Chondrocyte (in vitro differentiated cells): Measurements from ENCODE around the gene CSNK1A1. TPM values are rescaled to one million over a fixed set of nuclear protein-coding genes. Genes with fewer than 3 reads are reported as not detected.
A peak's percentile ranks its signal among the peaks of the same experiment; 100 is the strongest.
"Not testable (repeated sequence)": the region's sequence is repeated elsewhere in the genome, so short reads cannot be mapped to it uniquely, and the experiment has no call there.

ENCODE experiments used
- DNase-seq: peaks from one replicate; pipeline ENCODE4 v3.0.0; 2021; ENCODE audit warnings: mixed read lengths, low spot score
- H3K27ac Mint-ChIP-seq: one replicate; pipeline ENCODE4 v1.8.0; 2021; ENCODE audit warnings: mild to moderate bottlenecking, moderate library complexity, mixed read lengths; ENCODE audit not compliant: unreplicated experiment
- H3K27me3 Mint-ChIP-seq: 2 replicates; pipeline ENCODE4 v1.8.0; 2021; ENCODE audit warnings: low read depth, mixed read lengths
- H3K36me3 Mint-ChIP-seq: 2 replicates; pipeline ENCODE4 v1.8.0; 2021; ENCODE audit warnings: low read depth, mixed read lengths
- H3K4me1 Mint-ChIP-seq: 2 replicates; pipeline ENCODE4 v1.8.0; 2021; ENCODE audit warnings: low read depth, mild to moderate bottlenecking, mixed read lengths
- H3K4me3 Mint-ChIP-seq: one replicate; pipeline ENCODE4 v1.8.0; 2021; ENCODE audit warnings: mild to moderate bottlenecking, moderate library complexity, mixed read lengths; ENCODE audit not compliant: unreplicated experiment
- H3K9me3 Mint-ChIP-seq: 2 replicates; pipeline ENCODE4 v1.8.0; 2021; ENCODE audit warnings: low read depth, mixed read lengths
- CTCF ChIP-seq: fragments of 200-600 bp; sonication (generic); IDR thresholded peaks from 2 replicates; pipeline ENCODE4 v1.5.0; 2021; ENCODE audit warnings: antibody characterized with exemption, mild to moderate bottlenecking, moderate library complexity
- total RNA-seq: library from RNA; stranded (reverse); gene quantifications from 3 replicates; pipeline ENCODE4 v1.2.1, GENCODE V29; 2021

Gene CSNK1A1
- total RNA-seq, 1 donor from 2014 or later = 214 TPM

DNA sequence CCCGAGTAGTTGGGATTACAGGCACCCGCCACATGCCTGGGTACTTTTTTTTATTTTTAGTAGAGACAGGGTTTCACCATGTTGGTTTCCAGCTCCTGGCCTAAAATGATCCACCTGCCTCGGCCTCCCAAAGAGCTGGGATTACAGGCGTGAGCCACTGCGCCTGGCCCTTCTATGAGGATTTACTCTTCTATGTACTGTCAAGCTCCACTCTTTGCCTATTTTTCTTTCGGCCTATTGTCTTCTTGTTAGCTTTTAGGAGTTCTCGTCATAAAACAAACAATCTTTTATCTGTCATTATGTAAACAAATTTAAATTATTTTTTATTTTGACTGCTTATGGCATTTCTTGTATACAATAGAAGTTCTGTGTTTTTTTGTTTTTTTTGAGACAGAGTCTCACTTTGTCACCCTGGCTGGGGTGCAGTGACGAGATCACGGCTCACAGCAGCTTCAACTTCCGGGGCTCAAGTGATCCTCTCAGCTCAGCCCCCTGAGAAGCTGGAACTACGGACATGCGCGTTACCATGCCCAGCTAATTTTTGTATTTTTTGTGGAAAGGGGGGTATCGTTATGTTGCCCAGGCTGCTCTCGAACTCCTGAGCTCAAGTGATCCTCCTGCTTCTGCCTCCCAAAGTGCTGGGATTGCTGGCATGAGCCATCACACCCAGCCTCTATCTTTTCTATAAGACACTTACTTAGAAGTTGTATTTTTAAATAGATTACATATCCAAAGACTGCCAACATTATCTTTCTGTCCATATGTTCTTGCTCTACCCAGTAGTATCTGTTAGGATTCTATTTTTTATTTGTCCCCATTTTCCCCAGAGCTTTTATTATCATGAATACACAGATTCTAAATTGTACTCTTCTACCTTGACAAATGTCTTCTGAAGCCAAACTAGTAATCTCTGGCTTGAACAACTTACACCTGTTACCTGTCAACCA lies 29.2 kb downstream of the CSNK1A1 start:
- H3K27ac Mint-ChIP-seq = peak overlapping the region; percentile 54
- H3K9me3 Mint-ChIP-seq = no peaks in the 10 kb centered on the region
- no peaks in the 10 kb centered on the region for H3K27me3 Mint-ChIP-seq
- no peak for DNase-seq
- no peak for TF ChIP-seq CTCF
- no peak overlapping the region for H3K4me3 Mint-ChIP-seq
- peaks cover 62% of the 10 kb centered on the region for H3K4me1 Mint-ChIP-seq
- peaks cover 16% of the 10 kb centered on the region for H3K36me3 Mint-ChIP-seq

GRCh38 chr5:149519601-149520000 lies 31.6 kb downstream of the CSNK1A1 start:
- no peak for DNase-seq
- H3K4me3 Mint-ChIP-seq = no peak overlapping the region
- peaks cover 18% of the 10 kb centered on the region for H3K36me3 Mint-ChIP-seq
- H3K27ac Mint-ChIP-seq = peak overlapping the region; percentile 3
- H3K4me1 Mint-ChIP-seq = peaks cover 66% of the 10 kb centered on the region
- no peaks in the 10 kb centered on the region for H3K27me3 Mint-ChIP-seq
- no peak for TF ChIP-seq CTCF
- H3K9me3 Mint-ChIP-seq = no peaks in the 10 kb centered on the region

GRCh38 chr5:149518620-149519019 lies 32.6 kb downstream of the CSNK1A1 start:
- peaks cover 62% of the 10 kb centered on the region for H3K4me1 Mint-ChIP-seq
- no peak overlapping the region for H3K4me3 Mint-ChIP-seq

DNA sequence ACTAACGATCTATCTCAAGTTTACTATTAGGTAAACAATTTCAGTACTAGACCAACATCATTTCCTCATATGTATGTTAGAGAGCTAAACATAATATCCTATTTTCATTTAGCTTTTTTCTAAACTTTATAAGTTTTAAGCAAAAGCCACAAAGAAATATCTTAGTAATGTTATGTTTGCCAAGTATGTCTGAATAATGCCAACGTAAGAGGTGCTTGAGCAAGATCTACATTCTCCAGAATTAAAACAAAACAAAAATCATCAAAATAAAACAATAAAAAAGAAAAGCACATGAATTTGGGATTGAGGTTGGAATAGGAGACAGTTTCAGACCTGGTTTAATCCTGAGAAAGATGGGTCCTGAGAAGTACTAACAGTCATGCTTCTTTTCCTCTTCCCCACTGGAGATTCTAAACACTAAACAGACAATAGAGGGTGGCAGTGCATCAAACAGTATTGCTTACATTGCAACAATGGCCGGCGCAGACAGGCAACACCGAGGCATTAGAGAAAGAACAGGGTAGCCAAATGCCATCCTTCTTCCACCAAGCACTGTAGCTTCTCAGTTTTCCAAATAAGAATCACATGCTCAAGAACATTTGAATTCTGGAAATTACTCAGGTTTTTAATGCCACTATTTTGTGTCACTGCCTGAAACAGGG lies 33.6 kb downstream of the CSNK1A1 start:
- H3K9me3 Mint-ChIP-seq = no peaks in the 10 kb centered on the region
- DNase-seq = no peak
- no peaks in the 10 kb centered on the region for H3K27me3 Mint-ChIP-seq
- peaks cover 69% of the 10 kb centered on the region for H3K4me1 Mint-ChIP-seq
- H3K27ac Mint-ChIP-seq = peak overlapping the region; percentile 73
- peaks cover 13% of the 10 kb centered on the region for H3K36me3 Mint-ChIP-seq
- TF ChIP-seq CTCF = no peak
- no peak overlapping the region for H3K4me3 Mint-ChIP-seq

More at GRCh38 chr5:149518620-149519019, 32.6 kb downstream of the CSNK1A1 start:
- TF ChIP-seq CTCF = no peak
- no peaks in the 10 kb centered on the region for H3K9me3 Mint-ChIP-seq
- peaks cover 12% of the 10 kb centered on the region for H3K36me3 Mint-ChIP-seq
- DNase-seq = no peak
- peak overlapping the region; percentile 82 for H3K27ac Mint-ChIP-seq
- H3K27me3 Mint-ChIP-seq = no peaks in the 10 kb centered on the region

- no peak for DNase-seq
- peaks cover 59% of the 10 kb centered on the region for H3K4me1 Mint-ChIP-seq
- H3K27me3 Mint-ChIP-seq = no peaks in the 10 kb centered on the region
- H3K36me3 Mint-ChIP-seq = peaks cover 13% of the 10 kb centered on the region
- H3K4me3 Mint-ChIP-seq = no peak overlapping the region
- no peaks in the 10 kb centered on the region for H3K9me3 Mint-ChIP-seq
- H3K27ac Mint-ChIP-seq = peak overlapping the region; percentile 37
- TF ChIP-seq CTCF = no peak
Measured at GRCh38 chr5:149514512-149514911, 36.7 kb downstream of the CSNK1A1 start.

DNA sequence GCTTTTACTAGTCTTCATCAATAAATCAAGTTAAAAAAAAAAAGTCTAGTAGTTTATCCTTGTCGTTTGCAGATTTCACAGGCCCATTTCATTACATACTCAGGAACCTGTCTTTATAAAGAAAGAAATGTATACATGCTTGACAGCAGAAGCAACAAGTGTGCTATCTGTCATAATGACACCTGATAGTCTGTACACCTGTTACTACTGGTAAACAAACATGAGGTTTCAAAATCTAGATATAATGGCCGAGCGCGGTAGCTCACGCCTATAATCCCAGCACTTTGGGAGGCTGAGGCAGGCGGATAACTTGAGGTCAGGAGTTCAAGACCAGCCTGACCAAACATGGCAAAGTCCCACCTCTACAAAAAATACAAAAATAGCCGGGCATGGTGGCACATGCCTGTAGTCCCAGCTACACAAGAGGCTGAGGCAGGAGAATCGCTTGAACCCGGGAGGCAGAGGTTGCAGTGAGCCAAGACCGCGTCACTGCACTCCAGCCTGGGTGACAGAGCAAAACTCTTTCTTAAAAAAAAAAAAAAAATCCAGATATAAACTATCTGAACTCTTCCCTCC lies 37.8 kb downstream of the CSNK1A1 start:
- not testable (repeated sequence) for H3K4me3 Mint-ChIP-seq, H3K9me3 Mint-ChIP-seq, H3K27me3 Mint-ChIP-seq, DNase-seq, H3K27ac Mint-ChIP-seq
- H3K4me1 Mint-ChIP-seq = peaks cover 48% of the 10 kb centered on the region
- H3K36me3 Mint-ChIP-seq = peaks cover 13% of the 10 kb centered on the region
